NB4 (cell line): Measurements from ENCODE around the gene KHK.

ENCODE experiments used
- CTCF ChIP-seq: IDR thresholded peaks from one replicate; pipeline ENCODE4 v1.5.1; 2012; ENCODE audit warnings: low read depth, low read length
- MYC ChIP-seq: IDR thresholded peaks from 2 replicates; pipeline ENCODE4 v1.6.1; 2011; ENCODE audit warnings: low read depth, low read length

- no peak for TF ChIP-seq MYC
- no peak for TF ChIP-seq CTCF
These were observed 44.9 kb downstream of the KHK start for GRCh38 chr2:27131429-27131828.
